ENCODE results near the gene ZMAT2. TPM values are rescaled to one million over a fixed set of nuclear protein-coding genes. Genes with fewer than 3 reads are reported as not detected.
"Not testable (repeated sequence)": the region's sequence is repeated elsewhere in the genome, so short reads cannot be mapped to it uniquely, and the experiment has no call there.

ZMAT2 gene, protein sequence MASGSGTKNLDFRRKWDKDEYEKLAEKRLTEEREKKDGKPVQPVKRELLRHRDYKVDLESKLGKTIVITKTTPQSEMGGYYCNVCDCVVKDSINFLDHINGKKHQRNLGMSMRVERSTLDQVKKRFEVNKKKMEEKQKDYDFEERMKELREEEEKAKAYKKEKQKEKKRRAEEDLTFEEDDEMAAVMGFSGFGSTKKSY
- 100 to 1,000 TPM; 103 to 141 (median 128) TPM for polyA plus RNA-seq (ENCODE audit: insufficient read length in 3 of 3)
- long read RNA-seq, donor 1, transcript ZMAT2-201 (6 exons, 1,647 nt): major isoform, 7 of 7 reads
- long read RNA-seq, donor 1, partial matches to known transcripts: 0 of 7 reads
- long read RNA-seq, donor 1, other reads (novel, unspliced or antisense): 0 of 7 reads
- long read RNA-seq, donor 2, transcript ZMAT2-201 (6 exons, 1,647 nt): major isoform, 16 of 23 reads
- long read RNA-seq, donor 2, partial matches to known transcripts: 7 of 23 reads
- long read RNA-seq, donor 2, other reads (novel, unspliced or antisense): 0 of 23 reads
- long read RNA-seq, donor 3, transcript ZMAT2-201 (6 exons, 1,647 nt): major isoform, 34 of 61 reads
- long read RNA-seq, donor 3, partial matches to known transcripts: 27 of 61 reads
- long read RNA-seq, donor 3, other reads (novel, unspliced or antisense): 0 of 61 reads
- long read RNA-seq, donor 4, transcript ZMAT2-201 (6 exons, 1,647 nt): major isoform, 18 of 18 reads
- long read RNA-seq, donor 4, partial matches to known transcripts: 0 of 18 reads
- long read RNA-seq, donor 4, other reads (novel, unspliced or antisense): 0 of 18 reads
- long read RNA-seq, donor 5: 0 reads
- long read RNA-seq, donor 6, transcript ZMAT2-201 (6 exons, 1,647 nt): major isoform, 12 of 12 reads
- long read RNA-seq, donor 6, partial matches to known transcripts: 0 of 12 reads
- long read RNA-seq, donor 6, other reads (novel, unspliced or antisense): 0 of 12 reads
- long read RNA-seq, donor 7, transcript ZMAT2-201 (6 exons, 1,647 nt): major isoform, 17 of 31 reads
- long read RNA-seq, donor 7, partial matches to known transcripts: 14 of 31 reads
- long read RNA-seq, donor 7, other reads (novel, unspliced or antisense): 0 of 31 reads
- long read RNA-seq, donor 8: 0 reads
- long read RNA-seq, donor 9, transcript ZMAT2-201 (6 exons, 1,647 nt): major isoform, 24 of 24 reads
- long read RNA-seq, donor 9, partial matches to known transcripts: 0 of 24 reads
- long read RNA-seq, donor 9, other reads (novel, unspliced or antisense): 0 of 24 reads
- long read RNA-seq, donor 10, transcript ZMAT2-201 (6 exons, 1,647 nt): major isoform, 15 of 38 reads
- long read RNA-seq, donor 10, partial matches to known transcripts: 23 of 38 reads
- long read RNA-seq, donor 10, other reads (novel, unspliced or antisense): 0 of 38 reads
- long read RNA-seq, donor 11, transcript ZMAT2-201 (6 exons, 1,647 nt): major isoform, 18 of 18 reads
- long read RNA-seq, donor 11, partial matches to known transcripts: 0 of 18 reads
- long read RNA-seq, donor 11, other reads (novel, unspliced or antisense): 0 of 18 reads
- long read RNA-seq, donor 12, partial matches to known transcripts: 0 of 3 reads
- long read RNA-seq, donor 12, other reads (novel, unspliced or antisense): 0 of 3 reads
- long read RNA-seq, donor 13: 0 reads
- long read RNA-seq, donor 14, transcript ZMAT2-201 (6 exons, 1,647 nt): major isoform, 18 of 19 reads
- long read RNA-seq, donor 14, partial matches to known transcripts: 0 of 19 reads
- long read RNA-seq, donor 14, other reads (novel, unspliced or antisense): 0 of 19 reads
- long read RNA-seq, donor 15, transcript ZMAT2-201 (6 exons, 1,647 nt): major isoform, 7 of 7 reads
- long read RNA-seq, donor 15, partial matches to known transcripts: 0 of 7 reads
- long read RNA-seq, donor 15, other reads (novel, unspliced or antisense): 0 of 7 reads
- long read RNA-seq, donor 16, transcript ZMAT2-201 (6 exons, 1,647 nt): major isoform, 38 of 54 reads
- long read RNA-seq, donor 16, partial matches to known transcripts: 16 of 54 reads
- long read RNA-seq, donor 16, other reads (novel, unspliced or antisense): 0 of 54 reads

DNA sequence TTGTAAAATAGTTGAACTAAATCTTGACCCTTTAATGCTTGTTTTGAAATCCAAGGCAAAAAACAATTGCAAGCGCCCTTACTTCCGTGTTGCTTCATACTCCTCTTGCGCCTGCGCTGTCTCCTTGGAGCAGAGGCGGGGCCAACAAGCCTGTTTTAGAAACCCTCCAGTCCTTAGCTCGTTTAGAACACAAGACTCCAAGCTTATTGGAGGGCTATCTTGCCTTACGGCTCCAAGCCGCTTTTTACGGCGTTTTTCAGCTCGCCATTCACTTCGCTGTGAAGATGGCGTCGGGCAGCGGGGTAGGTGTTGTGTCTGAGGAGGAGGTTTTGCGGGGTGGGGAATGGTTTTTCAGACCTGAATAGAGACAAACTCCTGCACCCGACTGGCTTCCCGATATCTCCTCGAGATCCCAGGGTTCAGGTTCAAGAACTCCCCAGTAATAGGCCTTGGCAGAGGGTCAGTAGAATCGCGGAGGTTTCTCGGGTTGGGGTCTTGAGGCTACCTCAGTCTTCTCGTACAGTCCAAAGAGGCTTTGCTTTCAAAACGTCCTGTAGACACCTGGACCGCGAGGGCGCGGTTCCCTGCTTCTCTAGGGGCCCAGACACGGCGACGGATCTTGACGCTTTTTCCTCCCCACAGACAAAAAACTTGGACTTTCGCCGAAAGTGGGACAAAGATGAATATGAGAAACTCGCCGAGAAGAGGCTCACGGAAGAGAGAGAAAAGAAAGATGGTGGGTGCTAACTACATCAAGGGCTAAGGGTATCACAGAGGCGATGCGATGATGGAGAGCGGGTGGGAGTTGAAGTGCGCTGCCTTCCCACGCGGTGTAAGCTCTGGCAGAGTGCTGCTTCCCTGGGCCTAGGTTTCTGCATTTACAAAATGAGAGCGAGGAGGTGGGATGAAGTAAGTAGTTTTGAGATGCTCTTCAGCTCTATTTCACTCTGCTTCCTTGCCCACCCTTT lies at the start of gene ZMAT2:
TSS of gene ZMAT2 (plus strand) at position 271 of the 968 bp plus-strand sequence. CDS start at position 285, 14 bp downstream.
- DNase-seq (ENCODE audit: extremely low read depth in 1 of 11, low read depth in 9 of 11, low spot score in 4 of 11): peak; percentile 86 to 98 (median 93)

DNA sequence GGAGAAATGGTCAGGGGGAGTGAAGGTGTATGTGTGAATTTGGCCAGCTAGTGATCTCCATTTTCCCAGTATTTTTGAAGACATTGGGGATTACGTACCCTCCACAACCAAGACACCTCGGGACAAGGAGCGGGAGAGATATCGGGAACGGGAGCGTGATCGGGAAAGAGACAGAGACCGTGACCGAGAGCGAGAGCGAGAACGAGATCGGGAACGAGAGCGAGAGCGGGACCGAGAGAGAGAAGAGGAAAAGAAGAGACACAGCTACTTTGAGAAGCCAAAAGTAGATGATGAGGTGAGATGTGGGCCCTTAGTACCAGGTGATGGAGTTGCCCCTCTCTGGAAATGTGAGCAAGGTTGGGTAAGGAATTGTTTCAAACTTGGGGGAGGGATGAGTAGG lies 41.4 kb upstream of the ZMAT2 start:
- DNase-seq (ENCODE audit: extremely low read depth in 1 of 11, low read depth in 9 of 11, low spot score in 4 of 11): no peak

DNA sequence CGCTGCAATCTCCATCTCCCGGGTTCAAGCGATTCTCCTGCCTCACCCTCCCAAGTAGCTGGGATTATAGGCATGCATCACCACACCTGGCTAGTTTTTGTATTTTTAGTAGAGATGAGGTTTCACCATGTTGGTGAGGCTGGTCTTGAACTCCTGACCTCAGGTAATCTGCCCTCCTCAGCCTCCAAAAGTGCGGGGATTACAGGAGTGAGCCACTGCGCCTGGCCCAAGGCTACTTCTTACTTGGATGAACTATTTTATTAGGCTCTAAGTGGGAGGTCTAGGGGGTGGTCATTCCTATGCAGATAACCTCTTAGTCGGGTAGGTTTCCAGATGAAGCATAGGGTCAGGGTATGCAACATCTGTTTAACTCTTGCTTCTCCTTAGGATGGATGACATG lies 39.9 kb upstream of the ZMAT2 start:
- not testable (repeated sequence) for DNase-seq (ENCODE audit: extremely low read depth in 1 of 11, low read depth in 9 of 11, low spot score in 4 of 11)

DNA sequence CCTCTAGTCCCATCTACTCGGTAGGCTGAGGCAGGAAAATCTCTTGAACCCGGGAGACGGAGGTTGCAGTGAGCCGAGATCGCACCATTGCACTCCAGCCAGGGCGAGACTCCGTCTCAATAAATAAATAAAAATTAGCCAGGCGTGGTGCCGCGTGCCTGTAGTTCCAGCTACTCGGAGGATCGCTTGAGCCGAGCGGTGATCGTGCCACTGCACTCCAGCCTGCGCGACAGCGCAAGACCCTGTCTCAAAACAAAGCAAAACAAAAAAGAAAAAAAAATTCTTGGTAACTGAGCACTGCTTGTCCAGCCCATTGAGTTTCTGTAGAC lies 36.3 kb upstream of the ZMAT2 start:
- DNase-seq (ENCODE audit: extremely low read depth in 1 of 11, low read depth in 9 of 11, low spot score in 4 of 11): peak in 2 of 11 donors; percentile 13 to 25

DNA sequence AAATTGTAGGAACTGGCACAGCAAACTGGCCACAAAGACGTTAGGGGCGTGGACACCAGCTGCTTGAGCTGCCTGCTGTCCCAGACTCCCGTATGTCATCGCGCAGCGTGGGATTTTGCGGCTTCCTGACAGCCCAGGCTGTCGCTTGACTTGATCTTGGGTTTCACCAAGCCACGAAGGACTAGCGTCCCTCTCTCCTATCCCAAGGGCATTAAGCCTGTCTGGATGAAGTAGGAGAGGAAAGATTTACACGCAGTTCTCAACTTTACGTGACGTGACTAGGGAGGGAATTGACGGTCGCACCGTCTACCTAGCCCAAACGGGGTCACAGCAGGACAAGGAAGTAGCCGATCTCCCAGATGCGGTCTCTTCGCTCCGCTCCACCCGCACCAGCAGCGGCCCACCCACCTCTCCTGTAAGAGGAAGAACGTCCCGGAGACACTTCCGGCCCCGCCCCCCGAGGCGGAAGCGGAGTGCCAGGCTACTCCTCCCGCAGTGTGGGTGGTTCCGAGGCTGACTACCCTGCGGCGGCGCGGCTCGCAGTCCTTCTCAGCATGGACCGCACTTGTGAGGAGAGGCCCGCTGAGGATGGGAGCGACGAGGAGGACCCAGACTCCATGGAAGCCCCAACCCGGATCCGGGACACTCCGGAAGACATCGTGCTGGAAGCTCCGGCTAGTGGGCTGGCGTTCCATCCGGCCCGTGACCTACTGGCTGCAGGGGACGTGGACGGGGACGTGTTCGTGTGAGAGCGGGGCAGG lies 35.7 kb upstream of the ZMAT2 start, which contains the start of gene WDR55:
TSS of gene WDR55 (plus strand) at position 546 of the 761 bp plus-strand sequence. CDS start at position 555, 9 bp downstream.
- peak; percentile 66 to 92 (median 84) for DNase-seq (ENCODE audit: extremely low read depth in 1 of 11, low read depth in 9 of 11, low spot score in 4 of 11)

DNA sequence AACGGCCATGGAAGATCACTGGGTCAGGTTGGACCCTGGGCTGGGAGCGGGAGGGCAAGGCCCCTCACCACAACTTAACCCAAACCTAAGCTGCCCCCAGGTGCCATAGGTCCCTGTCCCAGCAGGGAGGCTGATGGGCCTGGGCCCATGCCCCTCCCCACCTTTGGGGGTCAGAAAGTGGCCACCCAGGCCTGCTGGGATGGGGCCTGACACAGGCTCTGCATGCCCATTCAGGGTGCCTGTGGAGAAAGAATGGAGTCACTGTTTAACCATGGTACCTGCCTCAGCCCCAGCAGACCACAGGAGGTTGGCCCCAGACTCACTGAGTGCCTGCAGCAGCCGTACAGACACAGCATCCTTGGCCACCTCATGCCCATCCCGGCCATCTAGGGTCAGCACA lies 29.2 kb upstream of the ZMAT2 start:
- not testable (repeated sequence) for DNase-seq (ENCODE audit: extremely low read depth in 1 of 11, low read depth in 9 of 11, low spot score in 4 of 11)

DNA sequence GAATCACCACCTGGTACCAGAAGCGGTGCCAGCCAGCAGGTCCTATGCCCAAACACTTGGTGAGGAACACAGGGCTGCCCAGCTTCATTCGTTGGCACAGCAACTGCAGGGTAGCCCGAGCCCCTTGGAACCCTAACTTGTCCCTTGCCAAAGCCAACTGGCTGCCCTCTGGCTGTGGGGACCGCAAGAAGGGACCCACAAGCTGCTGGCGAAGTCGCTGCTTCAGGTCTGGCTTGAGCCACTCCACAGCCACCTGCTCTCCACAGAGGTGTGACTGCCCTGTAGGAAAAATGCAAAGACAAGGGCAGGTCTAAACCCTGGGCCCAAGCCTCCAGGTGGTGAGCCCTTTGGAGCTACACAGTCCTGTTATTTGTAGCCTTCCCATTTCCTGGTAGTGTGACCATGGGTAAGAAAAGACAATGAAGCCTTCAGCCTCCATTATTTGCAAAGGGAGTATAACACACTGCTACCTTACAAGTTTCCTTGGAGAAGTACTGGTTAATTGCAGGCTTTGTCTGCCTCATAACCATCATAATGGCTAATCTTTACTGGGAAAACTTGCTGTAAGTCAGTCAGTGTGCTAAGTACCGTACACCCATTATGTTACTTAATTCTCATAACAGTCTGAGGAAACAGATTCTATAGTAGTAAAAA lies 28.6 kb upstream of the ZMAT2 start:
- DNase-seq (ENCODE audit: extremely low read depth in 1 of 11, low read depth in 9 of 11, low spot score in 4 of 11): no peak

DNA sequence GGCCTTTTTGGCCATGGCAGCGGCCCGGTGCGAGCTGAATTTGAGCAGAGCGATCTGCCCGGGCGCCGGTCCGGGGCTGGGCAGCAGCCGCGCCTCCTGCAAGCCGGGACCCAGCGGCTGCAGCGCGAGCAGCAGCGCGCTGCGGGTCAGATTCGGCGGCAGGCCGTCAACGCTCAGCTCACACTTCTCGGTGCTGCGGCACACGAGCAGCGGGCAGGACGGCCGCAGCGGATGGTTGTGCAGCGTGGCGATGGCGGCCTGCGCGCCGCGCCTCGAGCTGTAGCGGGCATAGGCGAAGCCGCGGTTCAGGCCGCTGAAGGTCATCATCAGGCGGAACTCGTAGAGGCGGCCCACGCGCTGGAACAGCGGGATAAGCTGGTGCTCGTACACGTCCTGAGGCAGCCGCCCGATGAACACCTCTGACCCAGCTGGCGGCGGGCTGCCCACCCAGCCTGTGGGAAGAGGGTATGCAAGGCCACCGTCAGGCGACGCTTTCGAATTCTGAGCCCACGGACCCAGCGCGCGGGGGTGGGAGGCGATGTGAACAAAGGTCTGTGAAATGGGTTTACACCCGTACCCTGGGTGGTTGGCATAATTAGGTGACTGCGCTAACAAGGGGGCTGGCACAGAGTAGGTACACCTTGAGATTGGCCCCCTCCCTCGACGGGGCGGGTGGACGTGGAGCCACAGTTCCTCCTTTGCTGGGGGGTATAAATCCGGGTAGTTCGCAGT lies 27.6 kb upstream of the ZMAT2 start:
- peak in 1 of 11 donors; percentile 33 for DNase-seq (ENCODE audit: extremely low read depth in 1 of 11, low read depth in 9 of 11, low spot score in 4 of 11)

DNA sequence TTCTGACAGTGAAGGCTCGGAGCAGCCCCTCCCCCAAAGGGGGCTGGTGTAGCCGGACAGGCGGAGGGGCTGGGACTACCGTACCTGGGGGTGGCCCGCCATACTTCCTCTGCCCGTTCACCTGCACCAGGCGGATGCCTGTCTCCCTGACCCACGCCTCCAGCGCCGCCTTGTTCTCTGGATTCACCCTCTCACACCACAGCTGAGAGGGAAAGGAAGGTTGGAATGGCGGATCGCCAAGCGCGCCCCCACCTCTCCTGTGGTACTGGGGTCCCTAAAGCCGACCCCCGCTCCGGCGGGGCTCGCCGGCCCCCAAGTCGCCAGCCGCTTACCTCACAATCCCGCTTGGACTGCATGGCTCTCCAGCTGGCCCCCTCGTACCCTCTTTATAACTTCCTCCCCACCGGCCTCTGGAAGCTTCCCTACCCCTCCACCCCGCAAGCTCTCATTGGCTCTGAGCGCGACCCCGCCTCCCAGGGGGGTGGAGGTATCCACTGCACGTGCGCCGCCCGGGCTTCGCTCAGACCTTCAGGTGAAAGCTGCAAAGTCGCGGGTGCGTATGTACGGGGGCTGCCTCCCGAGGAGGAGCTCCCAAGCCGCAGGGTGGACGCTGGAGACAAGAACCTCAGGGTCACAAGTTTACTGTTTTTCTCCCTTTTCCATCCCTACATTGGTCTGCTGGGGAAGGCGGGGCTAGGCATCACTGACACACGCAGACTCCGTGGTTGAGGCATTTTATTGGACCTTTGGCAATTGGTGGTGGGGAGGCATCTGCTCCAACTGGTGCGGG lies 26.9 kb upstream of the ZMAT2 start, which contains the start of gene DND1:
TSS of gene DND1 (minus strand) at position 390 of the 790 bp plus-strand sequence. CDS start at position 356, 34 bp downstream.
- no peak for DNase-seq (ENCODE audit: extremely low read depth in 1 of 11, low read depth in 9 of 11, low spot score in 4 of 11)

DNA sequence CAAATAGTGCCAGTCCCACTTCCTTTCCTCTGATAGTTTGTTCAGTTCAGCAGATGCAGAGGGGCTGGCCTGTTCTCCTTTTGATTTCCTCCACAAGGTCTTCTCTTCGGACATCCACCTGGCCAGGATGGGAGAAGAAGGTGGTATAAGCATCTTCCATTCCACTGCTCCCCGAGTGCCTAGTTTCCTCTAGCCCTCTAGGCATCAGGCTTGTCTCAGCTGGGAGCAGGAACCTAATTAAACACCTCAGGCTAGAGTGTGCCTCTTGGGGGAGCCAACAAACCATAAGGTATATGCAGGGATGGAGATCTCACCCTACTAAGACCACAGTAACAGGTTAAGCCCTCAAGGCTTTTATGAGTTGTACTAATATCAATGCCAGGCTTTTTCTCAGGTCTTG lies 26.0 kb upstream of the ZMAT2 start:
- DNase-seq (ENCODE audit: extremely low read depth in 1 of 11, low read depth in 9 of 11, low spot score in 4 of 11): no peak

DNA sequence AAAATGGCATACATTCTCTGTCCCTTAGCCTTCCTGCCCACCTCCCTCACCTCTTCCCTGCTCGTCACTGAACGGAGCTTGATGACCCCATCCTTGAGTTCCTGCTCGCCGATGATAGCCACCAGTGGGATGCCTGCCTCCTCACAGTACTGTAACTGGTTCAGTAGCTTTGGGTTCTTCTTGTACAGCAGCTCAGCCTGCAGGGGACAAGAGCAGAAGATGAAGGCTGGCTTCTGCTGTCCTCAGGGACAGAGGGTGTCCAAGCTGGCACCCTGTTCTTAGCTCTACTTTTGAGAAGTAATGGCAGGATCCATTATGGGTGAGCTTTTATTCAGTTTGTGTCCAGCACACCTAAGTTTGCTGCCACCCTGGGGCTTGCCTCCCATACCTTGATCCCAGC lies 25.6 kb upstream of the ZMAT2 start:
- no peak for DNase-seq (ENCODE audit: extremely low read depth in 1 of 11, low read depth in 9 of 11, low spot score in 4 of 11)

DNA sequence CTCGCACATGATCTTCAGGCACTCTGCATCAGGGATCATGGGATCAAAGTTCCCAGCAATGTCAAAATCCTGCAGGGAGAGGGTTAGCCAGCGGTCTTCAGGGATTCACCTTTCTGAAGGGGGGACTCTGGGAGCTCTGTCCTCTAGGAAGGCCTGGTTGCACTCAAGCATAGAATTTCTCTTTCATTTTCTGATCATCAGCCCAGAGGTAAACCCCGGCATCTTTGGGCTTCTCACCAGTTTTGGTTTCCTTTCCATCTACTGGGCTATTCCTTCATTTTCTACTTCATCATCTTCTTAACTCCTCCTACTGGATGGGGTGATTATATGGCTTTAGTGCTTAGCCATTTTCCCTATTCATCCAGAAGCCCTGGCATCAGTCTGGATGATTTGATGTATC lies 22.3 kb upstream of the ZMAT2 start:
- no peak for DNase-seq (ENCODE audit: extremely low read depth in 1 of 11, low read depth in 9 of 11, low spot score in 4 of 11)

DNA sequence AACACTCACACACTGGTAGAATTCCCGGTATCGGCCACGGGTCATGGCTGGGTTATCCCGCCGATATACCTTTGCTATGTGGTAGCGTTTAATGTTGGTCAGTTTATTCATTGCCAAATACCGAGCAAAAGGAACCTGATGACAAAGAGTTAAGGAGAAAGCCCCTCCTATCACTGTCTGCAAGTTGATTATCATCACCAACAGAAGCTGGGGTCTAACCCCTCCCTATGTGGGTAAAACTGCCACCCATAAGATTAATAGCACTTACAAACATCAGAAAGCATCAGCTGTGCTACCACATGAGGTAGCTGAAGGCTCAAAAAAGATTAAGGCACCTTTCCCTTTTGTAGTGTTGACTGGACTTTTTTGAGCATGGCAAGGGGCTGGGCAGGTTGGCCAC lies 21.3 kb upstream of the ZMAT2 start:
- DNase-seq (ENCODE audit: extremely low read depth in 1 of 11, low read depth in 9 of 11, low spot score in 4 of 11): no peak
